Common myeloid progenitor, CD34-positive (primary cell): ENCODE measurements around the gene FIBCD1.
A peak's percentile ranks its signal among the peaks of the same experiment; 100 is the strongest.

Source experiments
- CTCF ChIA-PET: fragments of 350-600 bp; sonication (Branson Sonifier 250); formaldehyde crosslinking; loops from one replicate; lab custom pipeline; 2021; ENCODE audit warnings: antibody characterized with exemption; lab: Charles Lee
- POLR2A ChIA-PET: fragments of 350-600 bp; sonication (Branson Sonifier 250); formaldehyde crosslinking; loops from one replicate; lab custom pipeline; 2021; ENCODE audit warnings: antibody characterized with exemption; lab: Charles Lee
- DNase-seq, 3 donors: peaks; one replicate each; pipeline versions ENCODE4 v3.0.0 to v3.0.0-alpha.2; 2013
- H3K27ac ChIP-seq, 2 experiments: 1 replicate in 1 of 2; 2 replicates in 1 of 2; pipeline ENCODE4 v1.7.0; 2013; ENCODE audit warnings: inconsistent platforms in 2 of 2, low read length in 2 of 2, mild to moderate bottlenecking in 2 of 2, low read depth in 1 of 2, moderate library complexity in 1 of 2; ENCODE audit not compliant: severe bottlenecking in 2 of 2, insufficient read depth in 1 of 2, poor library complexity in 1 of 2
- H3K27me3 ChIP-seq, 5 experiments: replicated peaks in 2 of 5; 1 replicate in 3 of 5; 2 replicates in 2 of 5; pipeline versions ENCODE4 v1.6.1 to v1.7.0; 2013; ENCODE audit warnings: low read length in 4 of 5, mild to moderate bottlenecking in 2 of 5, moderate library complexity in 2 of 5, inconsistent platforms in 1 of 5; ENCODE audit not compliant: insufficient read depth in 5 of 5, control insufficient read depth in 4 of 5
- H3K36me3 ChIP-seq, 4 experiments: 1 replicate in 2 of 4; 2 replicates in 2 of 4; pipeline versions ENCODE4 v1.6.1 to v1.7.0; 2013; ENCODE audit warnings: low read length in 3 of 4, control low read depth in 1 of 4, mild to moderate bottlenecking in 1 of 4; ENCODE audit not compliant: control insufficient read depth in 4 of 4, insufficient read depth in 4 of 4
- H3K4me1 ChIP-seq, 4 experiments: 1 replicate in 3 of 4; 2 replicates in 1 of 4; pipeline versions ENCODE4 v1.6.1 to v1.7.1; 2013; ENCODE audit warnings: low read length in 3 of 4, mild to moderate bottlenecking in 3 of 4, control low read depth in 1 of 4, inconsistent platforms in 1 of 4, moderate library complexity in 1 of 4; ENCODE audit not compliant: control insufficient read depth in 4 of 4, insufficient read depth in 4 of 4; ENCODE audit errors: control extremely low read depth in 1 of 4
- H3K4me3 ChIP-seq, 7 experiments: 1 replicate in 4 of 7; 2 replicates in 3 of 7; pipeline versions ENCODE4 v1.5.1 to v1.7.0; 2013; ENCODE audit warnings: mild to moderate bottlenecking in 7 of 7, low read length in 6 of 7, moderate library complexity in 6 of 7, inconsistent platforms in 2 of 7, low read depth in 2 of 7, control low read depth in 1 of 7; ENCODE audit not compliant: insufficient read depth in 4 of 7, control insufficient read depth in 1 of 7; ENCODE audit errors: extremely low read depth in 1 of 7
- H3K9me3 ChIP-seq, 5 experiments: 1 replicate in 4 of 5; 2 replicates in 1 of 5; pipeline versions ENCODE4 v1.6.1 to v1.7.1; 2013; ENCODE audit warnings: low read length in 4 of 5, mild to moderate bottlenecking in 2 of 5, inconsistent platforms in 1 of 5, low read depth in 1 of 5, moderate library complexity in 1 of 5; ENCODE audit not compliant: control insufficient read depth in 4 of 5, insufficient read depth in 2 of 5; ENCODE audit errors: control extremely low read depth in 1 of 5
- WGBS: methylation state at CpG from one replicate; pipeline ENCODE4 v1.1.5; 2013; ENCODE audit not compliant: insufficient coverage; 5-methylcytosine and 5-hydroxymethylcytosine counted together

FIBCD1 gene

DNA sequence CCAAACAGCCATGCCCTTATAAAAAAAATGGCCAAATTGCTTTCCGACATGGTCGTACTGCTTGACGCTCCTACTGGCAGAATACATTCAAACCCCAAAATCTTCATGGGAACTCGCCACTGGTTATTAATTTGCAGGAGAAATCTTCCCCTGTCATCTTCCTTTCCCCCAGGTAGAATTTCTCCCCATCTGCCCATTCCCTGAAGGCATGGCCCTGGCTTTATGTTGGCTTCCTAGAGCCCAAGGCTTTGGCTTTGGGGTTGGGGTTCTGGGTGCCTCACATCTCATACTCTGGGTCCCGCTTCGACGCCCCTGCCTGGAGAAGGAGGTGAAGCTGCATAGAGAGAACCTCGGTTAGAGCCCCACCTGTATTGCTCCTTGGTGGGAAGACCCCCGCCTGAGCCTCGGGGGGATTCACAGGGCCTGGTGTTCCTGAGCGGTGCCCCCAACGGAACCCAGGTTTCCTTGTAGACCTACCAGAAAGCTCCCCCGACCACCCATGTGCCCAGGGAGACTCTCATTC, 8.6 kb upstream of the FIBCD1 start:
- 90% methylated on average over 13 of the region's 13 CpGs for WGBS
- CTCF ChIA-PET: no interaction called here
- POLR2A ChIA-PET: no interaction called here
- H3K27ac ChIP-seq: no peak overlapping the region
- peaks cover 0 to 49% (median 11%) of the 10 kb centered on the region in 5 experiments for H3K27me3 ChIP-seq
- no peak for DNase-seq
- peaks cover 0 to 4% (median 0%) of the 10 kb centered on the region in 5 experiments for H3K9me3 ChIP-seq
- no peak overlapping the region for H3K4me3 ChIP-seq
- peaks cover 0 to 4% (median under 1%) of the 10 kb centered on the region in 4 experiments for H3K4me1 ChIP-seq
- H3K36me3 ChIP-seq: no peaks in the 10 kb centered on the region

DNA sequence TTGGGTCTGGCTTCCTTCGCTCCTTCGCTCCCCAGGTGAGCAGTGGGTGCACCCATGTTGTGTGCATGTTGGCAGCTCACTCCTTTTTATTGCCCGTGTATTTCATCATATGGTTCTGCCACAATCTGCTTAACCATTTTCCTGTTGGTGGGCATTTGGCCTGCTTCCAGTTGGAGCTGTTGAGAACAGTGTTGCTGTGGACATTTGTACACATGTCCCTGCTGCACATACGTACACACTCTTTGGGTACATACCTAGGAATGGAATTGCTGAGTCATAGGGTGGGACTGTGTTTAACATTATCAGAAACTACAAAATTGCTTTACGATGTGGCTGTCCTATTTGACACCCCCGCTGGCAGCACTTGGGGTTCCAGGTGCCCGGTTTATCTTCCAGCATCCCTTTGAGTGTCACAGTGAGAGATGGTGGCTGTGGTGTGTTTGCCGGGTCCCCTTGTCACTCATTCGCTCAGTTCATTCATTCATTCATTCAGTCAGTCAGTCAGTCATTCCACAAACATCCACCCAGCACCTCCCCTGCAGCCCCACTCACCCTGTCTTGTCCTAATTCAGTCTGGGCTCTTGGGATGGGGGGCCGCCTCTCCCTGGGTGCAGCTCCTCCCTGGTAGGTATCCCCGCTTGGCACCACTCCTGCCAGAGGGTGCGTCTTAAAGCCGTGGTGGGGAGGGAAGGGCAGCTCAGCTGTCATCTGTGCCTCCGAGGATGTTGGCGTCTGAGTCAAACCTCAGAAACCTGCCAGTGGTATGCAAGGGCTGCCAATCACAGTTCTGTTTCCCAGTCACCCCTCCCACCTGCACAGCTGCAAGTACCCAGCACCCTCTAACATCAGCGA, 7.9 kb upstream of the FIBCD1 start:
- H3K4me1 ChIP-seq: peaks cover 0 to 4% (median under 1%) of the 10 kb centered on the region in 4 experiments
- ChIA-PET POLR2A (no interaction called here), CTCF (interaction anchor here (1.3 kb wide), 1 partner anchor 12 kb away, joined by 4 read pairs; no protein-coding TSS in a partner anchor)
- WGBS: 70% methylated on average over 12 of the region's 16 CpGs
- H3K27ac ChIP-seq: no peak overlapping the region
- no peaks in the 10 kb centered on the region for H3K36me3 ChIP-seq
- peak; percentile 36 to 80 (median 70) for DNase-seq
- H3K27me3 ChIP-seq: peaks cover 0 to 47% (median 10%) of the 10 kb centered on the region in 5 experiments
- H3K4me3 ChIP-seq: no peak overlapping the region
- H3K9me3 ChIP-seq: peaks cover 0 to 4% (median 0%) of the 10 kb centered on the region in 5 experiments

DNA sequence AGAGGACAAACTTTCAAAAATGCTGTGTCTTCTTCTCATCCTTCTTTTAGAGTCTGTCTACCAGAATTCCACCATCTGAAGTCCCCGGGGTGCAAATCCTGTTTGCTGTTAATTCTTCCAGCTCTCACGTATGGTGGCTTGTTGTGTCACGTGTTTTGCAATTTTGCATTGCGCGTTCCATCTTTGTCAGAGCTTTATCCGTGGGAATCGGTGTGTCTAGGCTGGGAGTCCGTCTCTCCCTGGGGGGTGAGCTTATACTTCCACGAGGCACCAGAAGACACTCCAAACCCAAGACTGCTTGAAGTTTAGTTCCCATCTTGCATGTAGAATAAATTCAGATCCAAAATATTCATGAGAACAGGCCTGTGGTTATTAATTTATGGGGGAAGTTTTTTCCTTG, 6.1 kb upstream of the FIBCD1 start:
- 92% methylated on average over 8 of the region's 9 CpGs for WGBS
- peaks cover 0 to 58% (median 22%) of the 10 kb centered on the region in 5 experiments for H3K27me3 ChIP-seq
- H3K36me3 ChIP-seq: no peaks in the 10 kb centered on the region
- ChIA-PET POLR2A (no interaction called here), CTCF (interaction anchor here (1.4 kb wide), 1 partner anchor 9 kb away, joined by 3 read pairs; no protein-coding TSS in a partner anchor)
- no peak overlapping the region for H3K4me3 ChIP-seq
- DNase-seq: no peak
- peaks cover 0 to 11% (median 4%) of the 10 kb centered on the region in 4 experiments for H3K4me1 ChIP-seq
- H3K9me3 ChIP-seq: peaks cover 0 to 4% (median 0%) of the 10 kb centered on the region in 5 experiments
- no peak overlapping the region for H3K27ac ChIP-seq

DNA sequence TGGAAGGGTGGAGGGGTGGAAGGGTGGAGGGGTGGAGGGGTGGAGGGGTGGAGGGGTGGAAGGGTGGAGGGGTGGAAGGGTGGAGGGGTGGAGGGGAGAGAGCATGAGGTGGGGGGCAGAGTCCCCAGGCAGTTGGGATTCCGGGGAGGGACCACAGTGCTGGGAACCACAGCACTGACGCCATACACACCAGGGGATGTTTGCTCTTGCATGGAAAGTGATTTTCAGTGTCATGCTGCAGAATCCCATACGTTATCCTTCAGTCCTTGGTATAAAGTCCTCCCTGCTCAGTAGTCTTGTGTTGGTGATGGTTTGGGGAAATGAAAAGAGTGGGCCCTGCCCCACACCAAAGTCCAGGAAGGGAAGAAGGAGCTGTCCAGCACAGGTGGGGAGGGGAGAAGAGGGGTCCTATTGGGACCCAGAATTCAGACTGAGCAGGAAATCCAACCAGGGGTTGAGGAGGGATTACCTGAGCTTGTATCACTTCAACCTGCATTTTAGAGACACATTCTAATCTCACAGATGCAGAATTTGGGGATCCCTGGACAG, 5.5 kb upstream of the FIBCD1 start:
- peaks cover 0 to 1% (median 0%) of the 10 kb centered on the region in 5 experiments for H3K9me3 ChIP-seq
- peaks cover 0 to 14% (median 5%) of the 10 kb centered on the region in 4 experiments for H3K4me1 ChIP-seq
- H3K27ac ChIP-seq: no peak overlapping the region
- 100% methylated on average over 2 of the region's 3 CpGs for WGBS
- CTCF ChIA-PET: interaction anchor here (0.7 to 1.4 kb wide), 2 partner anchors 8 to 164 kb away, joined by 3 read pairs; no protein-coding TSS in a partner anchor
- H3K4me3 ChIP-seq: no peak overlapping the region
- H3K36me3 ChIP-seq: no peaks in the 10 kb centered on the region
- no peak for DNase-seq
- POLR2A ChIA-PET: no interaction called here
- peaks cover 0 to 59% (median 22%) of the 10 kb centered on the region in 5 experiments for H3K27me3 ChIP-seq

DNA sequence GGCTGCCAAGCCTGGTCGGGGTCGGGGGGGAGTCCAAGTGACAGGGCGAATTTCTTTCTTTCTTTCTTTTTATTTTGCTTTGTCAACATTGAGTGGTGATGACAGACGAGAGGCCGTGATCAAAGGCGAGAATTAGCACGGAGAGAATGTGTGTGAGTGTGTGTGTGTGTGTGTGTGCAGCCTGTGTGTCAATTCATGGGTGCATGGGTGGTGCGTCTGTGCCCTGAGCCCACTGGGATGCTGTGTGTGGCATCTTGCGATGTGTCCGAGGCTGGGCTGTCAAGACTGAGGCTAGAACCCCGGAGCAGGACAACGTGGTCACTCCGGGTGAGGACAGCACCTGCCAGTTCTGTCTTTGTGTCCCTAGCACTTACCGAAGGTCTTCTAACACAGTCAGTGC, 4.7 kb upstream of the FIBCD1 start:
- ChIA-PET POLR2A (no interaction called here), CTCF (no interaction called here)
- no peaks in the 10 kb centered on the region for H3K9me3 ChIP-seq
- H3K36me3 ChIP-seq: no peaks in the 10 kb centered on the region
- DNase-seq: no peak
- H3K27me3 ChIP-seq: peaks cover 0 to 64% (median 20%) of the 10 kb centered on the region in 5 experiments
- WGBS: 83% methylated on average over 8 of the region's 14 CpGs
- peaks cover 0 to 22% (median 13%) of the 10 kb centered on the region in 4 experiments for H3K4me1 ChIP-seq
- H3K27ac ChIP-seq: no peak overlapping the region
- no peak overlapping the region for H3K4me3 ChIP-seq

DNA sequence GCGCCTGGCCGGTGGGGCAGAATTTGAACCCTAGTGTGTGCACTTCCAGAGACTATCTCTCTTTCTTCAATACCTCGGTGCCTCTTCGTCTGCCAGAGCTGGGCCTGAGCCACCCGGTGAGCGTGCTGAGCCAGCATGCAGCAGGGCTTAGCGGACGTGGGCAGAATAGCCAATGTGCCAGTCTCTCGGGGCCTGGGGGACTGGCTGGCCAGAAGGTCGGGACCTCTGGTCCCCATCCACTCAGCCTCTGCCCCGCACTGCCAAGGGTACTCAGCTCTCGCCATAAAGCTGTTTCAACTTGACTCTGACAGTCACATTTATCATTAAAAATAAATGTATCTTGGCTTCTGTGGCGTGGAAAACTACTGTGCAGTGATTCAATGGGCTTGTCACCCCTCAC, 4.2 kb upstream of the FIBCD1 start:
- 91% methylated on average over 10 of the region's 13 CpGs for WGBS
- ChIA-PET POLR2A (no interaction called here), CTCF (interaction anchor here (0.7 to 1.7 kb wide), 3 partner anchors 19 to 73 kb away, joined by 3 to 4 read pairs (median 4); no protein-coding TSS in a partner anchor)
- Histone ChIP-seq H3K27ac (no peak overlapping the region), H3K36me3 (no peaks in the 10 kb centered on the region), H3K9me3 (no peaks in the 10 kb centered on the region), H3K4me3 (no peak overlapping the region), H3K4me1 (peaks cover 0 to 27% (median 18%) of the 10 kb centered on the region in 4 experiments), H3K27me3 (peaks cover 0 to 66% (median 20%) of the 10 kb centered on the region in 5 experiments)
- no peak for DNase-seq
